ENCODE results near the gene GRM4.

GRM4 gene

DNA sequence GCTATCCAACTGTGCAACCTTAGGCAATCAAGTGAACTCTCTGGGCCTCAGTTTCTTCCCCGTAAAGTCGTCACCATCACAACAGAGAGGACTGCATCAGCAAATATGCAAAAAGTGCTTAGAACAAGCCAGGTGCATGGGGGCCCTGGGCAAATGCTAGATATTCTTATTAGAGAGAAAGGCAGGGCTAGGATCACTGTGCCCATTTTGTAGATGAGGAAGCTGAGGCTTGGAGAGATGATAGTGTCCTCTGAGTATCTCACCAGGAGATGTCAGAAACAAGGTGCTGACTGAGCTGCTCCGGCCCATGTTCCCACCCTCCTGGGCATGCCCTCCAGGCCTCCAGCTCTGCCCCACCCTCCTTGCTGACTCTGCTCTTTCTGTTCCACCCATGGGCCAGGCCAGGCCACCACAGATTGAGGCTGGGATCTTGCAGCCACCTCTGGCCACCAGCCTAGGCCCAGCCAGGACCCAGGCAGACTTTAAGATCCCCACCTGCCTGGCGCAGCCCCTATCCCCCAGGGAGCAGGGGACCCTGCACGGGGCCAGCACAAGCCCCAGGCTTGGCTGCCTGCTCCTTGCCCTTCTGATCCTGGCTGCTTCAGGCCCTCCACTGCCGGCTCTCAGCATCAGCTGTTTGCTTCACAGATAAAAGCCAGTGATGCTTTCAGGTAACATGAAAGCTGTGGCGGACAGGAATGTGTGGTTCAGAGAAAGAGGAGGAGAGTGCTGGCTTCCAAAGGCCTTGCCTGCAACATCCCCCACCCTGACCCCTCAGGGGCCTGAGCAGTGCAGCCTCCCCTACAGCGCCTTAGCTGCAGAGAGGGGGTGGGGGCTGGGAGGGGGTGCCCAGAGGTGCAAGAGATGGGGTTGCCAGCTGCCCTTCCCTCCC, 47.6 kb downstream of the GRM4 start:
- H3K4me3 ChIP-seq (ENCODE audit: low read depth, low read length): no peak overlapping the region
- TF ChIP-seq, protein P1, sequence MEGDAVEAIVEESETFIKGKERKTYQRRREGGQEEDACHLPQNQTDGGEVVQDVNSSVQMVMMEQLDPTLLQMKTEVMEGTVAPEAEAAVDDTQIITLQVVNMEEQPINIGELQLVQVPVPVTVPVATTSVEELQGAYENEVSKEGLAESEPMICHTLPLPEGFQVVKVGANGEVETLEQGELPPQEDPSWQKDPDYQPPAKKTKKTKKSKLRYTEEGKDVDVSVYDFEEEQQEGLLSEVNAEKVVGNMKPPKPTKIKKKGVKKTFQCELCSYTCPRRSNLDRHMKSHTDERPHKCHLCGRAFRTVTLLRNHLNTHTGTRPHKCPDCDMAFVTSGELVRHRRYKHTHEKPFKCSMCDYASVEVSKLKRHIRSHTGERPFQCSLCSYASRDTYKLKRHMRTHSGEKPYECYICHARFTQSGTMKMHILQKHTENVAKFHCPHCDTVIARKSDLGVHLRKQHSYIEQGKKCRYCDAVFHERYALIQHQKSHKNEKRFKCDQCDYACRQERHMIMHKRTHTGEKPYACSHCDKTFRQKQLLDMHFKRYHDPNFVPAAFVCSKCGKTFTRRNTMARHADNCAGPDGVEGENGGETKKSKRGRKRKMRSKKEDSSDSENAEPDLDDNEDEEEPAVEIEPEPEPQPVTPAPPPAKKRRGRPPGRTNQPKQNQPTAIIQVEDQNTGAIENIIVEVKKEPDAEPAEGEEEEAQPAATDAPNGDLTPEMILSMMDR (IDR thresholded peaks at IDR 0.05; ENCODE audit: low read depth, low read length, missing control alignments): no peak
- DNase-seq (ENCODE audit: low read depth): no peak

DNA sequence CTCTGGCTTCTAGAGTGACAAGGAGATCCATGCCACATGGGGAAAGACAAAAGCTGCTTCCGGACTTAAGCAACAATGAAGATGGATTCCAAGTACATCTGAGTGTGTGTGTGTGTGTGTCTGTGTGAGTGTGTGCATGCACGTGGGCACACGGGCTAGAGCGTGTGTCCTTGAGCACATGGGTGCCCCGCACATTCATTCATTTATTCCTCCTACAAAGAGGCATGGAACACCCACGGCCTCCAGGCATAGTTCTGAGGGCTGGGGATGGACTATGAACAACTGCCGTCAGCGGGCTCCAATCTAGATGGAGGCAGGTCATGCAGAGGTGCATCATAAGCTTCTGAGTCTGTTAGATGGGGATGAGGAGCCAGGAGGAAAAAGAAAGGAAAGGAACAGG, 49.1 kb downstream of the GRM4 start:
- TF ChIP-seq, protein P1 (IDR thresholded peaks at IDR 0.05; ENCODE audit: low read depth, low read length, missing control alignments): no peak
- DNase-seq (ENCODE audit: low read depth): no peak
- H3K4me3 ChIP-seq (ENCODE audit: low read depth, low read length): no peak overlapping the region

DNA sequence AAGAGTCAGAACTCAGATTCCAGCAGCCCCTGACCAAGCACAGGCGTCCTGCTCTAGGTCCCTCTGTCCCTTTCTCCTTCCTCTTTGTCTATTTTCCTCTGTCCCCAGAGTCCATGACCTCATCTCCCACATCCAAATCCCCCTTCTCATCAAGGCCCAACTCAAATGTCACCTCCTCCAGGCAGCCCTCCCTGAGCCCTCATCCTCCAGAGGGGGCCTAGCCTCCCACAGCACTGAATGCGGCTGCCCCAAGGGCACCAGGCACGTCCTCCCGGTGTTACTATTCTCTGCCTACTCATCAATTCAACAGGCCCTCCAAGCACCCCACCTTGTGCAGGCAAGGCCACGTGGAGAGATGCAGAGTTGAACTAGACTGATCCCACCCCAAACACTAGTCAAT, 49.7 kb downstream of the GRM4 start:
- DNase-seq (ENCODE audit: low read depth): no peak
- TF ChIP-seq, protein P1 (IDR thresholded peaks at IDR 0.05; ENCODE audit: low read depth, low read length, missing control alignments): no peak
- no peak overlapping the region for H3K4me3 ChIP-seq (ENCODE audit: low read depth, low read length)

DNA sequence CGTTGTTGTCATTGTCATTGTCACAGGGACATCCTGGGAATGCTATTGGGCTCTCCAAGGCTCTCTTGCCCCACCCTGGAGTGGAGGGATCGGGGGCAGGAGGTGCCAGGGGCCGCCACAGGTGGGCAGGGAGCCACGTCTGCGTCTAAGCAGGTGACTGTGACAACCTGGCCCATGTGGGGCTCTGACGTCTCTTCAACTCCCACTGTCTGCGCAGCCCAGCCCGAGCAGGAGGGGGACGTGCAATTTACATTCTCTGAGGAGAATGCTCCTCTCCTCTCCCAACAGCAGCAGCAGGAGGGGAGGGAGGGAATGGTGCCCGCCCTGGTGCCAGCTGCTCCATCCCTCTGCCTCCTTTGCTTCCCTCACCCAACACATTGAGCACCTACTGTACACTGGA, 50.1 kb downstream of the GRM4 start:
- DNase-seq (ENCODE audit: low read depth): no peak
- TF ChIP-seq, protein P1 (IDR thresholded peaks at IDR 0.05; ENCODE audit: low read depth, low read length, missing control alignments): no peak

DNA sequence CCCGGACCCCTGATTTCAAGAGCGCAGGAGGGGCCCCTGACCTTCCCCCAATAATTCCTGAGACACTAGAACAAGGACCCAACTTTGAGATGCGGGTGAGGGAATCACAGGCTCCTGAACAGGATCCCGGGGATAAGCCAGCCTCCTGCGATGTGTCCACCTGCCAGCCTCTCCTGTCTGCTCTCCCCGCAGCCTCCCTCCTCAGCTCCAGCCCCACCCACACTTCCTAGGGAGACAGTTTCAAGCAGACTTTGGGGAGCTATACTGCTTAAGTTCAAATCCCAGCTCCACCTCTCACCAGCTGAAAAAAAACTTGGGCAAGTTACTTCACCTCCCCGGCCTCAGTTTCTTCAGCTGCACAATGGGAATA, 50.8 kb downstream of the GRM4 start:
- no peak for DNase-seq (ENCODE audit: low read depth)
- TF ChIP-seq, protein P1 (IDR thresholded peaks at IDR 0.05; ENCODE audit: low read depth, low read length, missing control alignments): no peak
- no peak overlapping the region for H3K4me3 ChIP-seq (ENCODE audit: low read depth, low read length)

More for the DNA sequence above, 50.1 kb downstream of the GRM4 start:
- H3K4me3 ChIP-seq (ENCODE audit: low read depth, low read length): no peak overlapping the region

DNA sequence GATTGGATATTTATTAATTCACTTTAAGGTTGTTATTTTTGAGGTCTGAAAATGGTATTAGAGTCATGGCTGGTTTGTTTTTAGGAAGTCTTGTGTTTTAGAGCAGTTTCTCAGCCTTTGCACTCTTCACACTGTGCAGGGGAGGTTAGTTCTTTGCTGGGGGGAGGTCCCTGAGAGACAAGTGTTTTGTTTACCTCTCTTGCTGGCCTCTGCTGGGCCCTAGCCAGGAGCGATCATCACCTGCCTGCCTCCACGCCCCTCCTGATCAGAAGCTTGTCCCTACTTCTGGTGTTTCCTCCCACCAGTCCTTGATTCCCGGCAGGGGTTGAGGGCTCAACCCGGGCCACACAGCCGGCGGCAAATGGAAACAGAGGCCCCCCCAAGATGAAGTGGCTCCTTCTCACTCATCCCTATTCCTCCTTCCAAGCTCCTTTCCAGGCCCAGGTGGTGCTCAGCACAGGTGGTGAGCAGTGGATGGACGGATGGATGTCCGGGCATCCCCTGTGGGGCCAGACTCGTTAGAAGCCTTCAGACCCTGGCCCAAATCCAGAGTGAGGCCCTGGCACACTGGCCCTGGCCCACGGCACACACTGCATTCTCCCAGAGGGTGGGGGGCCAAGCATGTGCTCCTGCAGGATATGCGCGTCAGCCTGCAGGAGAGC, 51.3 kb downstream of the GRM4 start:
- DNase-seq (ENCODE audit: low read depth): no peak
- no peak overlapping the region for H3K4me3 ChIP-seq (ENCODE audit: low read depth, low read length)
- TF ChIP-seq, protein P1 (IDR thresholded peaks at IDR 0.05; ENCODE audit: low read depth, low read length, missing control alignments): no peak
